Heart left ventricle (tissue), 13 donors: ENCODE data around the gene RGCC.

Experiments used
- POLR2A ChIP-seq, 2 donors: fragments of 450-650 bp; IDR thresholded peaks; one replicate each; pipeline ENCODE4 v1.6.1; 2017; ENCODE audit warnings: antibody characterized with exemption in 2 of 2, mild to moderate bottlenecking in 2 of 2, moderate library complexity in 2 of 2
- TF ChIP-seq, protein P1 (sequence below), 12 donors: fragments of 200-600 bp; sonication (generic) in 4 of 12; IDR thresholded peaks; one replicate each; pipeline versions ENCODE4 v1.5.0 to v1.8.0; 2018 to 2022; ENCODE audit warnings: antibody characterized with exemption in 12 of 12, mild to moderate bottlenecking in 5 of 12
- donor health status: ischemic (EF 13 %, LVEDD 7.1; RV severe dilation, severe dysfunction).
- donor health status: DM: no; HTN: yes; CAD: no.
- donor health status: DM: no; HTN: no; CAD: no.
- donor health status: ischemic (EF 25% LVEDD 6.9; RV normal size, moderate dysfunction).
- donor health status: ischemic (EF 25% LVEDD 5.7; RV mildly dilated, moderate dysfunction).
- donor health status: ischemic (EF 35%, LVEDD 5.7; RV mildly dilated, moderate dysfunction).
- donor health status: nonischemic (EF 11% LVEDD 7.7; RV severe dilation, severe dysfunction).
- donor health status: DM: yes; HTN: yes; CAD: no.
- donor health status: PGD.
- donor health status: ischemic (EF 29% LVEDD 5.4; RV normal size, mild dysfunction).
- donor health status: nonischemic (EF 23%, LVEDD 6.1; RV moderate dilation, normal function).

DNA sequence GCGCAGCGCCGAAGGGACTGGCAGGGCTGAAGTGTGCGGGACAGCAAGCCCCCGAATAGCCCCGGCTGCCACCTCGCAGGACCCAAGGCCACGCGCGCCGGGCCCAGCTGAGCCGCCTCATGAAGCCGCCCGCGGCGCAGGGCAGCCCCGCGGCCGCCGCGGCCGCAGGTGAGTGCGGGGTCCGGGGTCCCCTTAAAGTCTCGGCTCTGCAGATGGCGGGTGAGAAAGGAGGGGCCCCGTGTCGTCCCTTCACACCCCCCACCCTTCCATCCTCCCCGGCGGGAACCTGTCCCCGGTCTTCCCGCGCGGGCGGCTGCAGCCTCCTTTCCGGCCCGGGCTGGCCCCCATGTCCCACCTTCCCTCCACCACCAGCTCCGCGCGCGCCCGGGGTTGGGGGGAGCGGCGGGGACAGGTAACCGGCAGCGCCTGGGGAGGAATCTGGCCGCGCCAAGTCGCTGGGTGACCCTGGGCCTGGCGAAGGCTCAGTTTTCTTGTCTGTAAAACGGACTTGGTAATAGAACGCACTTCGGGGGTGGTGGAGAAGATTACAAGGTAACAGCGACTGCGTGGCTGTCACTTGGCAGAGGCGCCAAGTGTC is 338 bp downstream of the RGCC start:
- TF ChIP-seq, protein P1, sequence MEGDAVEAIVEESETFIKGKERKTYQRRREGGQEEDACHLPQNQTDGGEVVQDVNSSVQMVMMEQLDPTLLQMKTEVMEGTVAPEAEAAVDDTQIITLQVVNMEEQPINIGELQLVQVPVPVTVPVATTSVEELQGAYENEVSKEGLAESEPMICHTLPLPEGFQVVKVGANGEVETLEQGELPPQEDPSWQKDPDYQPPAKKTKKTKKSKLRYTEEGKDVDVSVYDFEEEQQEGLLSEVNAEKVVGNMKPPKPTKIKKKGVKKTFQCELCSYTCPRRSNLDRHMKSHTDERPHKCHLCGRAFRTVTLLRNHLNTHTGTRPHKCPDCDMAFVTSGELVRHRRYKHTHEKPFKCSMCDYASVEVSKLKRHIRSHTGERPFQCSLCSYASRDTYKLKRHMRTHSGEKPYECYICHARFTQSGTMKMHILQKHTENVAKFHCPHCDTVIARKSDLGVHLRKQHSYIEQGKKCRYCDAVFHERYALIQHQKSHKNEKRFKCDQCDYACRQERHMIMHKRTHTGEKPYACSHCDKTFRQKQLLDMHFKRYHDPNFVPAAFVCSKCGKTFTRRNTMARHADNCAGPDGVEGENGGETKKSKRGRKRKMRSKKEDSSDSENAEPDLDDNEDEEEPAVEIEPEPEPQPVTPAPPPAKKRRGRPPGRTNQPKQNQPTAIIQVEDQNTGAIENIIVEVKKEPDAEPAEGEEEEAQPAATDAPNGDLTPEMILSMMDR (IDR thresholded peaks at IDR 0.05), result no peak
- no peak for TF ChIP-seq POLR2A (IDR thresholded peaks at IDR 0.05)
